HG03064 (cell line): ENCODE data around the gene ACER3.
"Not testable (repeated sequence)": the region's sequence is repeated elsewhere in the genome, so short reads cannot be mapped to it uniquely, and the experiment has no call there.

Source experiments
- ATAC-seq: cut with Tn5 transposase; IDR thresholded peaks from one replicate; pipeline ENCODE4 v1.9.1; 2021; ENCODE audit warnings: low read depth; ENCODE audit not compliant: unreplicated experiment

Gene ACER3

DNA sequence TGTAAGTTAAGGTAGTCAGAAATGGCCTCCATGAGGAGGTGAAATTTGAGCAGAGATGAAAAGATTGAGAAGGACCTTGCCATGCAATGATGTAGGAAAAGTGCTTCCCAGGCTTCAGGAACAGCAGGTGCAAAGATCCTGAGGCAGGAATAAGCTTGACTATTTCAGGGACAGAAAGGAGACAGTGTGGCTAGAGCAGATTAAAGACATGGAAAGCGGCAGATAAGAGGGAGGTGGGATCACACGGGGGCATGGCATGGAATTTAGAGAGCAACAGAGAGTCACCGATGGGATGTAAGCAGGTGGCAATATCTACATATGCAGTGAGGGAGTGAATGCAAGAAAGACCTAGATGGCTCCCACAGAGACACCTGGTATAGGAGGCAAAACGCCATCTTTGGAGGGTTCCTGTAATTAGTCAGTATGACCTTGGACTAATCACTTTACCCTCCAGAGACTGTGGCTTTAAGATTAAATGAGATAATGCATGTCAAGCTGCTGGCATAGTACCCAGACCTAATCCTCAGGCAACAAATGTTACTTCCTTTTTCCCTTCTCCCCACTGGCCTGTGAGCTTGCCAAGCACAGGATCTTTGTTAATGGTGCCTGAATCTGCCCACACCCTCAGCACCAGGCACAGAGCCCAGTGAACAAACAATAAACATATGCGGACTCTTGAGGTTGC is 24.6 kb upstream of the ACER3 start:
- no peak for ATAC-seq

DNA sequence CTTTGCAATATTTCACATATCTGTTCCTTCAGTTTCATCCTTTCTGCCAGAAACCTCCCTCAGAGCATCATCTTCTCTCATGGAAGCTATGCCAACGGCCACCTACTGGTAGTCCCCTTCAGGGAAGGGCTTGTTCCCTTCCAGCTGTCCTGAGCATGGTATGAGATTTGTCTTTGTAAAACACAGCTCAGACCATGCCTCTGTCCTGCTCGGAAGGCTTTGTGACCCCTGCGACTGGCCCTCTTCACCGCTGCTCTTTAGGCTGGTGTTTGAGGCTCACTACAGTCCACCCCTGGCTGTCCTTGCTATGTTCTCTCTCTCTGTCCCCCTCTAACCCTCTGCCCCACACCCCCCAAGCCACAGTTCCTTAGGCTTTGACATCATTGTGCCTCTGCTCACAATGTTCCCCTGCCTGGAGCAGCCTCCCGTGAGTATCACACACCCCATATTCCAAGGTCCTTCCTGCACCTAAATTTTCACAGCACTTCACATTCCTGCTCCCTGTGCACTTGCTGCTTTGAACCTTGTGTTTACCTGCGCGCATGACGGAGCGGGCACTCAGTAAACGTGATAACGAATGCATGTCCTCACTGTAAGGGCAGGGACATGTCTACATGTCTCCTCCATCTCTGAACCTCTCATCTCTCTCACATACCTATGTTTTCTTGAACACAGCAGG is 24.0 kb upstream of the ACER3 start:
- no peak for ATAC-seq

DNA sequence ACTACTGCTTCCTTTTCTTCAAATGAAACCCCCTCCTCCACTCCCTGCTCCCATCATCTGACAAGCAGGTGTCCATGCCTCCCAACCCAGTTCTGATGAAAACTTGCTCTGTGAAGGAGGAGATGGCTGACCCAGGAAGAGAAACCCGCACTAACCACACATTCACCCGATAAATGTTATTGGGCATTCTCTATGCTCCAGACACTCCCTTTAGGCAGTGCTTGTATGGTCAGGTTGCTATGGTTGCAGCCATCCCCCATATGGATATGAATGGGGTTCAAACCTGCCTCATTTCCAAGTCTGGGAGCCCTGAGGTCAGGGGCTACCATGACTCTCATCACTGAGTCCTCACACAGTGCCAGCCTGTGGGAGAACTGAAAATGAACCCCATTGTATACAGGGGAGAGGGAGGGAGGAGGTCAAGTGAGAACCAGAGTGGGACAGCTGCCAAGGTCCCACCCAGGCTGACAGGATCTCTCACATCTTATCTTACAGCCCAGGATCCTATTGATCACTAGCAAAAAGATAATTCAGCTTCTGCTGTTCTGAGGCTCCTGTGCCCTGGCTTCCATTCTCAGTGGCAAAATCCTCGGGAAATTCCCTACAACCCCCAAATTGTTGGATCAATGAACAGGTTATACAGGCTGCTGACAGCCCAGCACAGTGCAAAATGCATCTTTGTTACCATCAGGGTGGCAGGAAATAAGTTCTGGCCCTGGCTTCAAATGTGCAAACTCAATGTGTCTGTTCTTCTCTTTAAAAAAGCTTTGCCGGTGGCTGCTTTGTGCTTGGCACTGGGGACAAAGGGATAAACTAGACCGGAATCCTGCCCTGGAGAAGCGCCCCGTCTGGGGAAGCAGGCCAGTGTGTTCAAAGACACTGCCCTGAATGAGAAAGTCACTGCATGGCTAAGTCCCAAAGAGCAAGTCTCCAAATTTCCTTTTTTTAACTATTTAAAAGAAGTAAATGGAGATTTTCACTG is 22.7 kb upstream of the ACER3 start:
- no peak for ATAC-seq

DNA sequence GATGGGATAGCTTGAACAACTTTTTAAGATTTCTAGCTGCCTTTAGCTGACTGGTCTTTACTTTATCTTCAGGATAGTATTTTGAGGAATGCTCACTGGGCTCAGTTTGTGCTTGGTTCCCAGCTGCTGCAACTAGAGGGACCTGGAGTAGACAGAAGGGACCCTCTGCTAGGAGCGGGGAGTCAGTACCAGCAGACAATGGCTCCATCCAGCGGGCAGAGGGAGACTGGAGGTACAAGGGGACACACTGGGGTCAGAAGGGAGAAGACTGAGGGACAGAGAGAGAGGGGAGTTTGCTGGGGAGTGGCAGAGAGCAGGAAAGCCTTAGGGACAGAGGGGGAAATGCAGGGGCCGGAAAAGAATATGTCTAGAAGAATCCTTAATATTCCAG is 22.0 kb upstream of the ACER3 start:
- no peak for ATAC-seq

DNA sequence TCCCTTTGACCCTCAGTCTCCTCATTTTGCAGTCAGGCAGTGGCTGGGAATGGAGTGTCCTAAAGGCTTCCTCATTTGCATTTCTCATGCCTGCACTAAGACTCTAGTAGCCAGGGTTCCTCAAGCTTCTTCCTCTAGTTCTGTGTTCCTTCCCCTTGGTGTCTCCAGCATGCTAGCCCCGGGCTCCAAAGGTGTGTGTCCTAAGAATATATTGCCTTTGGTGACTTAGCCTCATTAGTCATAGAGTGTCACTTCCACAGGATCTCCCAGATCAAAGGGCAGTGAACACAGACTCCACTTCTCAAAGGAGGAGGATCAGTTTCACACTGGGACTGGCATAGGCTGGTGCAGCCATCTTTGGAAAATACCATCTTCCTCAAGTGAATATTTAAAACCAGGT is 21.4 kb upstream of the ACER3 start:
- no peak for ATAC-seq

DNA sequence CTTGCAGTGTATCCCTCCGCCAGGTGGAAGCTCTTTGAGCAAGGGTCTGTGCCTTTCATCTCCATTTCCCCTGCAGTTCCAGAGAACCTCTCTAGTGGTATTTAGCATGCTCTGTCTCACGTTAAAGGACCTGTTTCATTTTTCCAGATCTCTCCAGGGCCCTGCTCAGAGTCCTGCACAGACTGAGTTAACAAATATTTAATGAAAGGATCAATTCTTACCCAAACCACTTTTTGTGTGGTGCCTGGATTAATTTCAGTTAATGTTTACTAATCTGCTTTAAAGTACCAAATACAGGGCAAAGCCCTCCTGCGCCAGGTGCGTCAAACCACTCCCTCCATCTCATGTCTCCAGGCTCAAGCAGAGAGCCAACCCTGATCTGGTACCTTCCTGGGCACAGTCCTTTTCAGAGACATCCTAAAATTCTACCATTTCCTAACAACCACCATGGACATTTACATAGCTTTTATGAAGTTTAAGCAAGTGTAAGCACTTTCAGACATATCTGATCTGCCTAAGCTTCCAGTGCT is 18.7 kb upstream of the ACER3 start:
- no peak for ATAC-seq

DNA sequence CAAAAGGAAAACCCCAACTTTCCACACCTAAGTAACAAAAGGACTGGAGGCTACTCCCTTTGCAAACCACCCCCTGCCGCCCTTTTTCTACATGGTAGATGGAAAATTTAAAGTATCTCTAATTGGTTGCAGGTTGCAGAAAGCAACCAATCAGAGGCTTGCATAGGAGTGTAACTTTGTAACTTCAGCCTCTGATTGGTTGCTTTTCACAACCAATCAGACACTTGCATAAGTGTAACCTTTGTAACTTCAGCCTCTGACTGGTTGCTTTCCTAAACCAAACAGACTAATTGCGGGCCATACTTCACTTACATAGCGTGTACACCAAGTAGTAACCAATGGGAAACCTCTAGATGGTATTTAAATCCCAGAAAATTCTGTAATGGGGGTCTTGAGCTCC is 16.8 kb upstream of the ACER3 start:
- ATAC-seq, result no peak

DNA sequence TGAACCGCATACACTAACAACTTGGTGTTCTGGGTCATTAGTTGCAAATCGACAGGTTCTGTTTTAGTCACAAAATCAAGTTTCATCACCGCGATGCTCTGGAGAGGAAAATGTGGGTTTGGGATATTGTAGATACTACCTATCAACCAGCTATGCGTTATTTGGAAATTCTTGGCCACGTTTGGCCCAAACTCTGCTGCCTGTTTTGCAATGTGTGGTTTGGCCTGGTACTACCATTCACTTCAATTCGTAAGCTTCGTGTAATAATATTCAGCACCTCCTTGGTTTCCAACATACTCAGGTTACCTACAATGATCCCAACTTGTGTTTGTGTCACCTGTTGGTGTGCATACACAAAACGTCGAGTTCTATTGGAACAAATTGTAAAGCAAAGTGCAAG is 16.2 kb upstream of the ACER3 start:
- no peak for ATAC-seq

DNA sequence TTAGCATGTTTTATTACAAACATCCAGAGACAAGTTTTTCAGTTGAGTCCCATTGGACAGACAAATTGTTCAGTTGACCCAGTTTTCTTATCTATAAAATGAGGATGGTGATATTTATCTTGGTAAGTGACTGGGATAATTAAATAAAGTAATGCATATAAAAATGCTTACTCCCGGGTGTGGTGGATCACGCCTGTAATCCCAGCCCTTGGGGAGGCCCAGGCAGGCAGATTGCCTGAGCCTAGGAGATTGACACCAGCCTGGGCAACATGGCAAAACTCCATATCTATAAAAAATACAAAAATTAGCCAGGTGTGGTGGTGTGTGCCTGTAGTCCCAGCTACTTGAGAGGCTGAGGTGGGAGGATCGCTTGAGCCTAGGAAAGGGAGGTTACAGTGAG is 15.6 kb upstream of the ACER3 start:
- ATAC-seq, result no peak

DNA sequence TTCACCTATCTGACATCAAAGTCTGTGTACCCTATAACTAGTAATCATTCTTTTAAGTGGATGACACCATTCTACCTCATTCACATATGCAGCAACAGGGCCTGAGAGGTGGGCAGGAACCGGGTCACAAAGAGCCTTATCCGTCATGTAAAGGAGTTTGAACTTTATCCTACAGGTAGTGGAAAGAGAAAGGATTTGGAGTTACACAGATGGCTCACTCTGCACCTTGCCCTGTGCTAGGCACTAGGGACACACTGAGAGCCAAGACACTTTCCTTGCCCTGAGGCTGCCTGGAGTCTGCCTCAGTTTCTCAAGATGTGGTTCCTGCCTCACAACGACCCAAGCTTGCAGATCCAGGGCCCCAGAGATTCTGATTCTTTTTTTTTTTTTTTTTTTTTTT is 14.3 kb upstream of the ACER3 start:
- ATAC-seq, result no peak

DNA sequence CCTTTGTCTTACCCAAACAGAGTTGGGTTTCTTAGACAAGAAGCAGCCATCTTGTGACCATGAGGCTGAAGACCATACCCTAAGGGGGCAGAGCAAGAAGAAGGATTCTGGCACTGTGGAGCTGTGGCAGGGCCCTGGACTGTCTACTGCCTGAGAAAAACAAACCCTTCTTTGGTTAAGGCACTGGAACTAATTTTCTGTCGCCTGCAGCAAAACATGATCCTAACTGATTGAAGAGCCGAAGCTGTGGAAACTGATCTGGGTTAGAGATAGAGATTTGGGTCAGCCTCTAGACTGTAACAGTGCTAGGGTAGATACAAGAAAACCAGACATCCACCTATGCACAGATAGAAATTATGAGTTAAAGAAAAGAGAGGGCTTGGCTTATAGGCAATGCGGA is 11.3 kb upstream of the ACER3 start:
- ATAC-seq, result no peak

DNA sequence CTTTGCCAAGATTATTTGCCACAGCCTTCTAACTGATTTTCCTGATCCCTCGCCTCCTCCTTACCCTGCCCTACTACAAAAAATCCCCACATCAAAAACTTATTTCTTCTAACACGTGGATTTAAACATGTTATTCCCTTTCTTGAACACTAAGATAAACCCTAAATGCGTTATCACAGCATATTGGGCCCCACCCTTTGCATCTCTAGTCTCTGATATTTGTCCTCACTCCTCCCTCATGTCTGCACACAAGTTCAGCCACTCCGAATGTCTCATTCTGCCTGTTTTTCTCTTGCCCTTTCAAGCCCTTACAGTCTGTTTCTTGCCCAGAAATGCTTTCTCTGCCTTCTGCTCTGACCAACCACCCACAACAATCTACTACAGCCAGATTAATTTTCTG is 10.6 kb upstream of the ACER3 start:
- ATAC-seq, result no peak

DNA sequence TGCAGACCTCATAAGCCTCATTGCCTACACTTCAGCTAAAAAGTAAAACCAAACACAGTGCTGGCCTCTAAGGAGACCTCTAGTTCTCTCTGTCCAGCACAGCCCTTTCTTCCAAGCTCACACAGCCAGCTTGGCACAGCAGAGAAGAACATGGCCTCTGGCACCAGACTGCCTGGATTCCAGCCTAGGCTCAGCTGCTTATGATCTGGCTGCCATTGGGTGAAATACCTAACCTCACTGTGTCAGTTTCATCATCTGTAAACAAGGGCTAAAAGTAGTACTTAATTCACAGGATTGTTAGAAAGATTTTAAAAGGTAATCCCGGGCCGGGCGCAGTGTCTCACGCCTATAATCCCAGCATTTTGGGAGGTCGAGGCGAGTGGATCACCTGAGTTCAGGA is 9.9 kb upstream of the ACER3 start:
- no peak for ATAC-seq

DNA sequence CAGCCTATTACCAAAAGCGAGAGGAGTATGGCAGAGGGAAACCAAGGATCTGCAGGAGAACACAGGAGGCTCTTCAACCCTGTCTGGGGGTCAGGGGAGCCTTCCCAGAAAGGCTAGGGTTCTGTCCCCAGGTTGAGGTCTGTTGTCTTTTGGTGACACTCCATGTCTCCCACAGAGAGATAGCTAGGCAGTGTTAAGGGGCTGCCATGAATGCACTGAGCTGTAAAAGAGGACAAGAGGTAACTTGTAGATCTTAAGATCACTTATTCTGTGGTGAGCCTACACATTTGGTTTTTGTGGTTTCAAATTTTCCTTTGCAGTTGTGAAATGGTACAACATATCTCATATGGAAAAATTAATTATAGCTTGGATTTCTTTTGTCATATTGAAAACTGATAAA is 6.0 kb upstream of the ACER3 start:
- ATAC-seq, result no peak

DNA sequence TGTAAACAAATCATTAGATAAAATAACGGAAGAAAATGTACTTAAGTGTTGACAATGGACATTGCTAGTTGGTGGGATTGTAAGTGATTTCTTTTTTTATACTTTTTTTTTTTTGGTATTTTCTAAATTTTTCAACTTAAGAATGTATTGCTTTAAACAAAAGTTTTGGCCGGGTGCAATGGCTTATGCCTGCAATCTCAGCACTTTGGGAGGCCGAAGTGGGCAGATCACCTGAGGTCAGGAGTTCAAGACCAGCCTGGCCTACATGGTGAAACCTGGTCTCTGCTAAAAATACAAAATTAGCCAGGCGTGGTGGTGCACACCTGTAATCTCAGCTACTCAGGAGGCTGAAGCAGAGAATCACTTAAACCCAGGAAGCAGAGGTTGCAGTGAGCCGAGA is 5.0 kb upstream of the ACER3 start:
- ATAC-seq, result not testable (repeated sequence)

DNA sequence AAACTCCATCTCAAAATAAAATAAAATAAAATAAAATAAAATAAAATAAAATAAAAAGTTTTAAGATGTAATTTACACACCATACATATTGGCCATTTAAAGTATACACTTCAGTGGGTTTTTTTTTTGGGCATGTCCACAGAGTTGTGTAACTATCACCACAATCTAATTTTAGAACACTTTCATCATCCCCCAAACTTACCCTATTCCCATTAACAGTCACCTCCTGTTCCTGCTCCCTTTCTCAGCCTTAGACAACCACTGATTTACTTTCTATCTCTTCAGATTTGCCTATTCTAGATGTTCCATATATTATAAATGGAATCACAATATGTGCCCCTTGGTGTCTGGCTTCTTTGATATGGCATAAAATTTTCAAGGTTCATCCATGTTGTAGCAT is 4.6 kb upstream of the ACER3 start:
- ATAC-seq, result no peak

DNA sequence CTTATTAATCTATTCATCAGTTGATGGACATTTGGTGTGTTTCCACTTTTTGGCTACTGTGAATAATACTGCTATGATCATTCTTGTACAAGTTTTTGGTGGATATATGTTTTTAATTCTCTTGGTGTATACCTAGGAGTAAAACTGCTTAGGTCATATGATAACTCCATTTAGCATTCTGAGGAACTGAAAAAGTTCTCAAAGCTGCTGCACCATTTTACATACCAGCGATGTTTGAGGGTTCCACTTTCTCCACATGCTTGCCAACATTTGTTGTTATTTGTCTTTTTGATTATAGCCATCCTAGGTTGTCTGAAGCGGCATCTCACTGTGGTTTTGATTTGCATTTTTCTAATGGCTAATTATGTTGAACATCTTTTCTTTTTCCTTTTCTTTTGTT is 4.1 kb upstream of the ACER3 start:
- ATAC-seq, result no peak

DNA sequence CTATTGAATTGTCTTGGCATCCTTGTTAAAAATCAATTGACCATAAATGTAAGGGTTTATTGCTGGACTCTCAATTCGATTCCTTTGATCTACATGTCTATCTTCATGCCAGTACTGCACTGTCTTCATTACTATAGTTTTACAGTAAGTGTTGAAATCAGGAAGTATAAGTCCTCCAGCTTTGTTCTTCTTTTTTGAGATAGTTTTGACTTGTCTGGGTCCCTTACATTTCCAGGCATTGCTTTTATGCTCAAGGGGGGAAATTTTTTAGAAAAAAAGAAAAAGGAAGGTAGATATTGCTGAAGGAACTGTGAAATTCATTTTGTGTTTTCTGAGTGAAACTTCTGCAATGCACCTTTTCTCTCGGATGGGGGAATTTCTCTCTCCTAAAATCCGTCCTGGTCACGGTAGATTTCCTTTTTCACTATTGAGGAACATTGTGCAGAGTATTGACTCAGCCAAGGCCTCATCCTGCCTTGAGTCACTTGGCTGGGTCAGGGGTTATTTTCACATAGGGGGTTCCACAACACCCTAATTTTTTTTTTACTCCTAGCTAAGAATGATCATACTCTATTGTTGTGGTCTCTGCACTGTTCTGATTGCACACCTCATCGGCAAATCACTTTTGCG is 2.8 kb upstream of the ACER3 start:
- no peak for ATAC-seq

DNA sequence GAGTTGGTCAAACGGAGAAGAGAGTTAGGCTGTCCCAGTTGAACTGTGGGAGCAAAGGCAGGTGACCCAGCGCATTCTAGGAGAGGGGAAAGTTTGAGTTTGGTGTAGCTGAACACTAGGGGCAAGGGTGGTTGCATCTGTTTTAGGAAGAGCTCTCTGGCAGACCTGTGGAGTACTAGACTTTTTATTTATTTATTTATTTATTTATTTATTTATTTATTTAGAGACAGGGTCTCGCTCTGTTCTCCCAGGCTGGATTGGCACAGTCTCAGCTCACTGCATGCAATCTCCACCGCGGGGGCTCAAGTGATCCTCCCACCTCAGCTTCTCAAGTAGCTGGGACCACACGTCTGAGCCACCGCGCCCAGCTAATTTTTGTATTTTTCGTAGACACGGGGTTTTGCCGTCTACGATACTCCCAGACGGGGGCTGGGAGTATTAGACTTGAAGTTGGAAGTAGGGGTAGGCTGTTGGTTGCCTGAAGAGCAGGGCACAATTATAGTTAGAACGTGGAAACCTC is 950 bp upstream of the ACER3 start:
- ATAC-seq, result no peak

DNA sequence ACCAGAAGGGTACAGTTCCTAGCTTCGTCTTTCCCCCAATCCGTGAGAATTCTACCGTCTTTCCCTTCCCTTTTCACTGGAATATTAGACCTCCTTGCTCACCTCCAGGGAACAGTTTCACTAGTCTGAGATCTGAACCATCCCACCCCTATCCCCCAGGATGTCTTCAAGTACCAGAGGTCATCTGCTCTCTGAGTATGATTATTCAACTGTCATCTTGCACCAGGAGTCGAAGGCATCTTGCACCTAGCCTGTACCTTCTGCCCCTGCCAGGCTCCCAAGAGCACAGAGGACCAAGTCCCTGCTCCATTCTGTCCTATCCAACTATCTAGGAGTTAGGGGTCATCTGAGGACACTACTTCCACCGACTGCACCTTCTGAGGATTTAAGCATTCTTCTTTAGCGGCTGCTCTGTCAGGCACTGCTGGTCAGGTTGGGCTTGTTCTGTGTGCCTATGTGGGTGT is 804 bp downstream of the ACER3 start:
- no peak for ATAC-seq
